ENCODE data around the gene COL8A1. TPM values are rescaled to one million over a fixed set of nuclear protein-coding genes. Genes with fewer than 3 reads are reported as not detected.
A peak's percentile ranks its signal among the peaks of the same experiment; 100 is the strongest.

Gene COL8A1
- polyA plus RNA-seq, 3 donors: 5.3 to 7.8 (median 5.3) TPM

DNA sequence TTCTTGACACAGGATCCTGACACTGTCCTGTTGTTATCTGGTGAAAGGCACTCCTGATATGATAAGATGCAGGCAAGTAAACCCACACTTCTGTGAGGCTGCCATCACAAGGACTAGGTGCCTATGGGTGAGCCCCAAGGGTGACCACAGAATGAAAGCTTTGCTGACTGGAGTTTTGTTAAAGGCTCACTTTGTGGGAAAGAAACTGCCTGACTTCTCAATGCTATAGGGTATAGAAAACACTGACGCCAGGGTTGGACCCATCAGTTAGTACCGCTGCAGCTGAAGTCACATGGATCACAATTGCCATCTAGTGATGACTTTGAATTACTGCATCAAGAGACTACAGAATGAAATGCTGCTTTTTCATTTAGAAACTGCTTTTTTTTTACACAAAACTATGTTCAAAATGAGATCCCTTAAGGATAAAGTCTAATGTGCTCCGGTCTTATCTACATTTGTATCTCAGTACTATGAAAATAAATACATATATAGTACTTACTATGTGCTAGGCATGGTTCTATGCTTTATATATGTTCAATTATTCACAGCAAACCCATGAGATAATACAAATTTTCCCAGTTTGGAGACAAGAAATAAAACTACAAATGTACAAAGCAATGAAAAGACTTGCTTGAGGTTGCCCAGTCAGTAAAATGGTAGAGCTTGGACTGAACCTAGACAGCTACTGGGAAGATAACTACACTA is 115.0 kb downstream of the COL8A1 start:
- peak; percentile 24 to 56 (median 41) for DNase-seq (ENCODE audit: low read depth in 3 of 3, low spot score in 2 of 3)

DNA sequence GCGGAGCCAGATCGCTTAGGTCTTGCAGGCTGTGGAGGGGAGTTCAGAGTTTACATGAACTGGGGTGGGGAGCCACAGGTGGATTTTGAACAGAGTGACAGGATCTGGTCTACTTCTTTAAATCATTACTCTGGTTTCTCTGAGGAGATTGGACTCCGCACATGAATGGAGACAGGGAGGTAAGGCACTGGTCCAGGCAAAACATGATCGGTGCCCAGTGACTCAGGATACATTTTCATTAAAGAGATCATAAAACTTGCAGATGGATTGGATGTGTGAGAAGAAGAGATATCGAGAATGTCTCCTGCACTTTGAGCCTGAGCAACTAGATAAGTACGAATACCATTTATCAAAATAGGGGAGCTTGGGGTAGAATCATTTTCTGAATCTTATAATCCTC is 117.4 kb downstream of the COL8A1 start:
- DNase-seq (ENCODE audit: low read depth in 3 of 3, low spot score in 2 of 3): no peak

DNA sequence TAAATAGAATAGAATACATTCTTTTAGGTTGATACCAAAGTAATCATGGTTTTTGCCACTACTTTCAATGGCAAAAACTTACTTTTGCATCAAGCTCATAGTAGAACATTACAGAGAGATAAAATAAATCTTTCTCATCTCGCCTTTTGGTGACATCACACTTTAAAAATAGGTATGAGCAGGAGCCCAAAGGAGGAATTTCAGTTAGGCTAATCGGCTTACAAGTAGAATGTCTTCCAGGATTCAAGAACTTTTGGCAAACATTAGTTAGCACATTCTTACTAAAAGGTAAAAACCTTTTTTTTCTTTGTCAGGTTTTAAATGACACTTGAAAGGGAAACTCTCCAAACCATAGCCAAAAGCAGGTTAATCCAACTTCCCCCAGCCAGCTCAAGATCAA is 119.6 kb downstream of the COL8A1 start:
- no peak for DNase-seq (ENCODE audit: low read depth in 3 of 3, low spot score in 2 of 3)

DNA sequence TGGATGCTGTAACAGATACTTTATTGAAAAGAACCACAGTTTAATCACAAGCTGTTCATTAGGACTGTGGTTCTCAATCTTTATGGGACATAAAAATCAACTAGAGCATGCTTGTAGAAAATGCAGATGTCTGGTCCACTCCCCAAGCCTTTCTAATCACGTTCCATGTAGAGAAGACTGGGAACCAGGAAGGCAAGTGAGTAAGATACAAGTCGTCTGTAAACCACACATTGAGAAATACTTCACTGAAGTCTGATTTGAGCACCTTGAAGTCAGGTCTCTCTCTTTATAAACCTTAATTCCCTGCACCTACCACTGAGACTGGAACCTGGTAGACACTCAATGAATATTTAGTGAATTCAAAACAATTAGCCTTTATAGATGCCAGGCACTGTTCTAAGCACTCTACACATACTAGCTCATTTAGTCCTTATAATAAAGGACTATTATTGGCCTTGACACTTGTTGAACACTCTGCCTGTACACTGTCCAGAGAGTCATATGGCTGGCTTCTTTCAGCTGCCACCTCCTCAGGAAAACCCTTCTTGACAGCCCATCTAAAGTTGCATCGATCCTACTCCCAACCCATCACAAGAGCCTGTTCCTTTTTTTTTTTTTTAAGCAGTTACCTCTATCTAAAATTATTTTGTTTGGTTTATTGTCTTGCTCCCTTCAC is 120.2 kb downstream of the COL8A1 start:
- no peak for DNase-seq (ENCODE audit: low read depth in 3 of 3, low spot score in 2 of 3)

DNA sequence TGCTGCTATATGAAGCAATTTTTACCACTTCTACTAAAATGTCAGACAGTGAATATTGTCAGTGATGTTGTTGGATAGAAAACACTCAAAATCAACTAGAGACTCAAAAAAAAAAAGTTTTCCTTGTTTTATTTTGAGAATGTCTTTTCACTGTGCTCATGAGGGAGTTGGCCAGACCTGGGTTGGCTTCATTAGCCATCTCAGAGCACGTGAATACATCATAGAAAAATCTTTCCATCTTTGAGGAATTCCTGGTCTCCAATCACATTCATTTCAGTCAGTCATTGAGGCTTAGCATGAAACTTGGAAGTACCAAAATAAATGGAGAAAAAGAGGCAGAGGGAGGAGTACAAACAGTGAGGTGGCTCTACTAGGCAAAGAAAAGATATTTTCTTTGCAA is 121.6 kb downstream of the COL8A1 start:
- DNase-seq (ENCODE audit: low read depth in 3 of 3, low spot score in 2 of 3): no peak

DNA sequence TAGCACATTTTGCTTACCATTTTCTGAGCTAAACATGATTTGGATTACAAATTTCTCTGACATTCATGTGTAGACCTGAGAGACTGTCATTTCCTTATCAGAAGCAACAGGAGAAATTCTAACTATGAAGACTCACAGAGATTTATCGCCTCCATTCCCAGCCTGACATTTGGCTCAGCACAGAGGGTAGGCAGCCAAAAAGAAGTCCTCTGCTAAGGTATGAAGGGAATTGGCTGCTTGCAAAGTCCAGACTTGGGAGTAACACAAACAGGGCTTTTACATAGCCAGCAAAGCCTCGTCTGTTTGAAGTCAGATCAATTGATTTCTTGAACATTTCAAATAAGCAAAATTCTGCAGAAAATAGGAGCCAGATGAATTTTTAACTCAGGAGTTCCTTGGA is 122.2 kb downstream of the COL8A1 start:
- DNase-seq (ENCODE audit: low read depth in 3 of 3, low spot score in 2 of 3): no peak

DNA sequence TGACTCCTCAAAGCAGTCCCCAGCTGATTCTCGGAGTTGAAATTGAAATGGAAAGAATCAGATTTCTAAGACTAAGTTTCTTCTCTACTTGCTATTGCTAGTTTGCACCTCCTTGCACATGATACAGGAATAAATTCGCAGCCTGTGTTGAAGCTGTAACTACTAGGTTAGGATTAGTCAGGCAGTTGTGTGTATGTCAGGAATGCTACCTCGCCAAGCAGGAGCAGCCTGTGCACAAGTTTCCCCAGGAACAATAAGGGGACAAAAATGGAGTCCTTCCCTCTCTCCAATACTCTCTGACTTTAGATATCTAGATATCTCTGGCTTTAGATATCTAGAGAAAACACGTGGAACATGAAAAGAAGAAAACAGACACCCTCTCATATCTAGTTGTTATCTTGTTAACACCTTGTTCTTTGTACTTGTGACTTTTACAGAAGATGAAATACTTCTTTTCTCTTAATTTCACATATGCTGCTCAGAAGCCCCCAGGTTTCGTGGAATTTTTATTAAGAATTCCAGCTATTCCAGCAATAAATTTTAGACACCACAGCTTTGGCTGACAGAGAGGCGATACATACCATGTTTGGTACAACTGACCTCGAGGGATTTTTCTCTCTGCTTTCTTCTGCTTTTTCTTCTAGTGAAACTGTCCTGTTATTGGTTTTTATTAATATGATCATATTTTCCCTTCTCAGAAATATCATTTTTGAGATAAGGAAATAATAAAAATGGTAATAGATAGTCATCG is 123.2 kb downstream of the COL8A1 start:
- no peak for DNase-seq (ENCODE audit: low read depth in 3 of 3, low spot score in 2 of 3)

DNA sequence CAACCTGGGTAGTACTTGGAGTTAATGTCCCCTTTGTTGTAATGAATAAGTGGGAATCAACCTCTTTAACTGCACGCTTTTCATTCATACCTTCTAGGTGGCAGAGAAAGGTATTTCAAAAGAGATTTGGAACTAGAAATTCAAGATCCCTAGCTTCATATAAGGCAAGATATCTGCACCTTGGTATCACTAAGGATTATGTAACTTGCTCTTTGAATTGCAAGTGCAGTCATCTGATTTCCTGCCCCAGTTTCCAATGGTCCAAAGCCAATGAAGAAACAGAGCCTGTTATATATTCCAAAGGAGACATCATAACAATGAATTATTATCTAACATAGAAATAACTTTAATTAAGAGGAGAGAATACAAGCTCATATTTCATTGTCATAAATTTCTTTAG is 124.5 kb downstream of the COL8A1 start:
- DNase-seq (ENCODE audit: low read depth in 3 of 3, low spot score in 2 of 3): no peak

DNA sequence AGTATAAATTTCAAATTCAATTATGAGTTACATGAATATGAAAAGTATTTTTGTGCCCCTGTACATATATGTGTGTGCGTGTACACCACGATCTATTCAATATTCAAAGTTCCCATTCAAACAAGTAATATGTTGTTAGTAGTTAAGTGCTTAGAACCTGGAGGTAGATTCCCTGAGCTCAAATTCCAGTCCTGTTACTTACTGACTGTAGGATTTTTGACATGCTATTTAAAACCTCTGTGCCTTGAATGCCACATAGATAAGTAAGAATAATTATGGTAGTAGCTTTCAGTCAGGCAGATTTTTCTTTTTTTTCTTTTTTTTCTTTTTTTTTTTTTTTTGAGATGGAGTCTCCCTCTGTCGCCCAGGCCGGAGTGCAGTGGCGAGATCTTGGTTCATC is 126.0 kb downstream of the COL8A1 start:
- DNase-seq (ENCODE audit: low read depth in 3 of 3, low spot score in 2 of 3): no peak

DNA sequence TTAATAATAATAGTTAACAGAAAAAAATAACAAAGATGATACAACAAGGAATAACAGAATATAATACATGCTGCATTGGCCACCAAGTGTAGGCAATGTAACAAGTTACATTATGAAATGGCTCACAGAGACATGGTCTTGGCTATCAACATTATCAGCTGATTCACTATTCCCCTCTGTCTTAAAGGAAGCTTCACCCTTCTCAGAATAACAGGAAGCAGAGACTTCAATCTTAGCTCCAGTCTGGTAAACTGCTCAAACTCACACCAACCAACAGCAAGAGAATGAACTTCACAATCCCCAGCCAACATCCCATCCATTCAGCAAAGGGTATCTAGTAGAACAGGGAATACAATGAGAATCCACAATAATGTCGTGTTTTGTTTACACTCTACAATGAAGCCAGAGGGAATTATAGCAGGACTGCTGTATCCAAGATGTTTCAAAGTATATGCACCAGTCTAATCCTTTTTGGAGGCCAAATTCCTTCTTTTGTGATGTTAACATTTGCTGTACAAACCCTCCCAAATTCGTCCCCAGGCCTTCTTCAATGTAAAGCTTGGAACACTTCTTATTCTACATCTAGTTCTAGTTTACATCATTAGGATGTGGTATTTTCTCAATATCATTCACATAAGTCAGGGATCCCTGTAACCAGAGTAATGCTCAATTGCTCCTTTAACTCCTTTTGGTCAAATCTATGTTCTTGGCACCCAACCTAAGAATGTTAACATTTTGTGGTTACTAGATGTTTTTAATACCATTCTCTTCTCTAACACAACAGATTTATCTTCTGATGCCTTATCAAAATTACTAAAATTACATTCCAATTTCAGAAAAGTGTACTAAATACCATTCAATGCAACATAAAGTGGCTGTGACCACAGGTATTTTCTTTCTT is 126.9 kb downstream of the COL8A1 start:
- DNase-seq (ENCODE audit: low read depth in 3 of 3, low spot score in 2 of 3): no peak

DNA sequence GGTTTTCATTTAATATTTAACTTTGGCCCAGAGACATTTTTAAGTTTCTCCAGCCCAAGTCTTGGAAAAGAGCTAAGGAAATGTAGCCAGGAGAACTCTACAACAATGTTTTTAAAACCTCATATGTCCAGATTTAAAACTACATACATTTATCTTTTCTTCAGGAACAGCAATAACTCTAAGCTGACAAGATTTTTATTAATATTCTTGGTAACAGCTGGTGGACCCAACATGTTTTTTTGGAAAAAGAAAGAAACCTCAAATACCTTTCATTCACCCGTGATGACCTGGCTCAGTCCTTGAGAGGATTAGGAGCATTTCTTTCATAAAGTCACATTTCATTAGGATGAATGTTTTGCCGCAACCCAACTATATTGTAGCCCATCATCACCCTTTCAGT is 128.9 kb downstream of the COL8A1 start:
- no peak for DNase-seq (ENCODE audit: low read depth in 3 of 3, low spot score in 2 of 3)

DNA sequence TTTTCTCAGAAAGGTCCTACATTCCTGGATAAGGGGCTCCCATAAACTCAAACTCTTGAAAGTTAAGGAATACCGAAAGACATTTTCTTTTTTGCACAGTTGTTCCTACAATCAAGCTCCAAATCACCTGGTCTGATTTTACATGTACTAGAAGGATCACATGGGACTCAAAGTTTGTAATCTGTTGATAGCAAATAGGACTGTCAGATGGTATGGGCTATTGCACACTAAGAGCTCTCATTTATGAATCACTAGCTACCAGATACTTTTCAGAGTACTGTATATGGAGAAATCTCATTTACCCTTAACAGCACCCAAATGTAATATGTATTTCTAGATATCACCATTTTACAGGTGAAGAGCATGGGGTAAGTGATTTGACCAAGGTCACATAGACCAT is 129.7 kb downstream of the COL8A1 start:
- no peak for DNase-seq (ENCODE audit: low read depth in 3 of 3, low spot score in 2 of 3)

DNA sequence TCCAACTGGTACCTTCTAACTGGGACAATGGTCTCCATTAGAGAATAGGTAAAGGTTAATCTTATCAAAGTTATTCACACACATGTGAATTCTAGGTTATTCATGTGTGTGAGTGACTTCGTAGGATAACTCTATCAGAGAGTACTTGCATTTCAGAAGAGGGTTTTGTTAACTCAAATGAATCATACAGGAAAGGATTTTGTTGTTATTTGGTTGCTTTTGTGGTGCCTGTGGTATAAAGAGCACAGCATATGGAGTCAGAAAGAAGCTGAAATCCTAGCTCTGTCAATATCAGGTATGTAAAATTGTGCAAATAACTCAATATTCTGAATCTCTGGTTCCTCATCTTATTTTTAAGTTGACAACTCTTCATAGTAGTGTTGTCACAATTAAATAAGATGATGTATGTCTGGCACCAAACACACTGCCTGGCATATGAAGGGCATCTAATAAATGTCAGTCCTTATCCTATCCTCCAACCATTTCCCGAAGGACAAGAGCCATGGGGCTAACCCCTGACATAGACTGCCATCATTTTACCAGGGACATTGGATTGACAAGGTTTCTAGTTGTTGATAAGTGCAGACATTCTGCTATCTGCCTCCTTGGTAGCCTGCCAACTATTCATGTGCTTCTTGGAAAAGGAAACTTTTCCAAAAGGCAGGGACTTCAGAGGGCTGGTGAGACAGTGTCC is 130.6 kb downstream of the COL8A1 start:
- no peak for DNase-seq (ENCODE audit: low read depth in 3 of 3, low spot score in 2 of 3)

DNA sequence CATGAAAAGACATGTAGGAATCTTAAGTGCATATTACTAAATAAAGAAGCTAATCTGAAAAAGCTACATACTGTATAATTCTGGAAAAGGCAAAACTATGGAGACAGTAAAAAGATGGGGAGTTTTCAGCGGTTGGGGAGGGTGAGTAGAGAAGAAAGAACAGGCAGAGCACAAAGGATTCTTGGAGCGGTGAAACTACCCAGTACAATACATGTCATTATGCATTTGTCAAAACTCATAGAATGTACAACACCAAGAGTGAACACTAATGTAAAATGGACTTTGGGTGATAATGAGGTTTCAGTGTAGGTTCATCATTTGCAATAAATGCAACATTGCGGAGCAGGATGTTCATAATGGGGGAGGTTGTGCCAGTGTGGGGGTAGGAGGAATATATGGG is 133.8 kb downstream of the COL8A1 start:
- no peak for DNase-seq (ENCODE audit: low read depth in 3 of 3, low spot score in 2 of 3)

DNA sequence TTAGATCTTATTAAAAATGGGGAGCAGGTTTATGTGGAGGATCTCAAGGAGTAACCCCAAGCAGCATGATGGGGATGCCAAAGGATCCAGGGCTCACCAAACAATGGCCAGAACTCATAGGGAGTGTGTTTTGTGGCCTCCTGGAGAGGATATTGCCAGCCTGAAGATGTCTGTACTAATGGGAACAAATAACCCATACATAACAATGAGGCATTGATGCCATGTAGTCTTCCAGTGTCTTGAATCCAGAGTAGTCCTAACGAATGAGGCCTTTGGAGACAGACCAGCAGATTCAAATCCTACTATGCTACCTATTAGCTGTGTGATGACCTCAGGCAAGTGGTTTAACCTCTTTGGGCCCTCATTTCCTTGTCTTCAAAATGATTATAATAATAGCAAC is 134.3 kb downstream of the COL8A1 start:
- no peak for DNase-seq (ENCODE audit: low read depth in 3 of 3, low spot score in 2 of 3)

DNA sequence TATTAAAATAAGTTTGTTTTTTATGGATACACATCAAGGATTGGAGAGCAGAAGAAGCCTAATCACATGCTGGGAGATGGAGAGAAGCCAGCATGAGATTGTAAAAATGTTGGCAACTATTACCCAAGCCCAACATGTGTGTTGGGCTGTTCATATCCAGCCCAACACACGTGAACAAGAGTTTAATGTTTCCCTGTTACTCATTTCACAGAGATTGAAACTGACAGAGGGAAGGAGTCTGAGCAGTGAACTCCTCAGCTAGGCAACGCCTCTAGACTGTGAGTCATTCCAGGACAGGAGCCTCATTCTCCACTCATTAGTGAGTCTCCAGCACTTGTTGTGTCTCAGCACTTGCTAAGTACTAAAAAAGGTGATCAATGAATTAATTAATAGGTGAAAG is 136.1 kb downstream of the COL8A1 start:
- DNase-seq (ENCODE audit: low read depth in 3 of 3, low spot score in 2 of 3): no peak

DNA sequence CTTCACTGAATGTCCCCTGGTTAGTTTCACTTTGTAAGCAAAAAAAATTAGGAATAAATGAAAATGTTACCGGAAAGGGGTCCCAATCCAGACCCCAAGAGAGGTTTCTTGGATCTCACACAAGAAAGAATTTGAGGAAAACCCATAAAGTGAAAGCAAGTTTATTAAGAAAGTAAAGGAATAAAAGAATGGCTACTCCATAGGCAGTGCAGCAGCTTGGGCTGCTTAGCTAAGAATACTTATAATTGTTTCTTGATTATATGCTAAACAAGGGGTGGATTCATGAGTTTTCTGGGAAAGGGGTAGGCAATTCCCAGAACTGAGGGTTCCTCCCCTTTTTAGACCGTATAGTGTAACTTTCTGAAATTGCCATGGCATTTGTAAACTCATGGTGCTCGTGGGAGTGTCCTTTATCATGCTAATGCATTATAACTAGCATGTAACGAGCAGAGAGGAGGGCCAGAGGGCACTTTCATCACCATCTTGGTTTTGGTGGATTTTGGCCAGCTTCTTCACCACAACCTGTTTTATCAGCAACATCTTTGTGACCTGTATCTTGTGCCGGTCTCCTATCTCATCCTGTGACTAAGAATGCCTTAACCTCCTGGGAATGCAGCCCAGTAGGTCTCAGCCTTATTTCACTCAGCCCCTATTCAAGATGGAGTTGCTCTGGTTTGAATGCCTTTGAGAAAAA is 138.3 kb downstream of the COL8A1 start:
- DNase-seq (ENCODE audit: low read depth in 3 of 3, low spot score in 2 of 3): no peak

DNA sequence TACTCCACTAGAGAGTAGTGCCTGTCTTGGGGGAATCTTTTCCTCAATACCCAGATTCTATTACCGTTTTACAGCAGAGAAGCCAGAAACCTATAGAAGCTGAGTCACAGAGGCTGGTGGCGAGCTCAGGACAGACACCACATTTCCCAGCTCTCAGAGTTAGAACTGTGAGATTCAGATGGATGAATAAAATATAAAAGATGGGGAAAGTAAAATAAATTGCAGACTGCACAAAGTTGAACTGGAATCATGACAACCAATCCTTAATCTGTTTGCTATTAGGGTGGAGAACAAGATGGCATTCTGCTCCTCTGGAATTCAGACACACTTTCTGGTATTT is 138.8 kb downstream of the COL8A1 start:
- DNase-seq (ENCODE audit: low read depth in 3 of 3, low spot score in 2 of 3): no peak

DNA sequence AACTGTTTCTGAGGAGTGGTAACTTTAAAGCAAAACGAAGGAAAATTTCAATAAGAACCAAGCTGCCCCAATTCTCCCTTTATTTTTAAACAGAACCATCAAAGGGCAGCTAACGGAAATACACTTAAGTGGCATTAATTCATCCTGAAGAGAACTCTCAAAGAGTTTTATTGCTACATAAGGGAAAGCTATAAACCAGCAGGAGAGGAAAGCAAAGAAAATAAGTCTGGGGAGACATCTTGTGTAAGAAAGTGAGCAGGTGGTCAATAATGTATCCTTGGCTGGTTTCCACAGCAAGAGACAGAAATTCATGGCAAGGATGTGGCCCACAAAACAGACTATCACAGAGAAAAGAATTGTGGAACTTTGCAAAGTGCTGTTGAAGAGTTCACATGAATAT is 139.3 kb downstream of the COL8A1 start:
- DNase-seq (ENCODE audit: low read depth in 3 of 3, low spot score in 2 of 3): no peak

DNA sequence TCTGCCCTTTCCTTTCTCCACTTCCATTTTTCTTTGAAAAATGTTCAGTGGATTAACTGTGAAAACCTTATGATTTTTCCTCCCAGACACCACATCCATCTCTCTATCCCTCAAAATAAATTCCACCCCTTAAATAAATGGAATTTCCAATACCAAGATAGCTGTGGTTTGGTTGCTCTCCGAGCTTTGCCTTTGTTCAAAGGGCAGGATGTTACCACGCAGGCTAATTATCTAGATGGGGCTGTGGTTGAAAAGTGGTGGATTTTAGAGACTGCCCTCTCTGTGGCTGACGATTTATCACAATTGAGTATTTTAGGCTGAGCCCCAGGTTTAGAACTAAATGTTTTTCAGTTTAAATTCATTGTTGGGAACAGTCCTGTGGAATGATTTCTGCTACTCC is 142.4 kb downstream of the COL8A1 start:
- no peak for DNase-seq (ENCODE audit: low read depth in 3 of 3, low spot score in 2 of 3)

Measured in right renal cortex interstitium (tissue), 3 donors.